GM19438 (cell line): ENCODE results near the gene SELENON.
A peak's percentile ranks its signal among the peaks of the same experiment; 100 is the strongest.

ENCODE experiments used
- ATAC-seq: cut with Tn5 transposase; IDR thresholded peaks from one replicate; pipeline ENCODE4 v1.9.1; 2021; ENCODE audit warnings: low read depth; ENCODE audit not compliant: unreplicated experiment

SELENON gene

DNA sequence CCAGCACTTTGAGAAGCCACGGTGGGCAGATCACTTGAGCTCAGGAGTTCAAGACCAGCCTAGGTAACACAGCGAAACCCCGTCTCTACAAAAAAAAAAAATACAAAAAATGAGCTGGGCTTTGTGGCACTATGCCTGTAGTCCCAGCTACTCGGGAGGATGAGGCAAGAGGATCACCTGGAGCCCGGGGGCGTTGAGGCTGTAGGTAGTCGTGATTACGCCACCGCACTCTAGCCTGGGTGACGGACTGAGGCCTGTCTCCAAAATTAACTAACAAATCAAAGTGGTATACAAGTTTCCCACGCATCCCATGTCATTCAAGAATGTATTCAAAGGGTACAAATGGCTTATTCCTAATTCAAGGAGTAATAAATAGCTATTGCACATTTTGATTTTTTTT, 56.9 kb downstream of the SELENON start:
- ATAC-seq = no peak

DNA sequence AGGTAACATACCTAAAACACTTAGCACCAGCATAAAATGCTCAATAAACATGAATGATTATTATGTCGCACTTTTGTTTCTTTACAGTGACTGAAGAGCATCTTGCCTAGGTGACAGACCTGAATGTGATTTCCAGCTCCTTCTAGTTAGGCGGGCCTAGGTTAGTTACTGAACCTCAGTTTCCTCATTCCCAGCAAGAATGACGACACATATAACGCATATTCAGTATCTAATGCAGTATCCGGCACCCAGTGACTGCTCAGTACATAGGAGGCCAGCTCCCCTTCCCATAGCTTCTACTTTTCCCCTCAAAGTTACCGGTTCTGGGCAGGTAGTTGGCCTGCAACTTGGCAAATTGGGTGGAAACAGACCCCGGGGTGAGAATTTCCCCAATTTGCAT, 58.5 kb downstream of the SELENON start:
- ATAC-seq = no peak

DNA sequence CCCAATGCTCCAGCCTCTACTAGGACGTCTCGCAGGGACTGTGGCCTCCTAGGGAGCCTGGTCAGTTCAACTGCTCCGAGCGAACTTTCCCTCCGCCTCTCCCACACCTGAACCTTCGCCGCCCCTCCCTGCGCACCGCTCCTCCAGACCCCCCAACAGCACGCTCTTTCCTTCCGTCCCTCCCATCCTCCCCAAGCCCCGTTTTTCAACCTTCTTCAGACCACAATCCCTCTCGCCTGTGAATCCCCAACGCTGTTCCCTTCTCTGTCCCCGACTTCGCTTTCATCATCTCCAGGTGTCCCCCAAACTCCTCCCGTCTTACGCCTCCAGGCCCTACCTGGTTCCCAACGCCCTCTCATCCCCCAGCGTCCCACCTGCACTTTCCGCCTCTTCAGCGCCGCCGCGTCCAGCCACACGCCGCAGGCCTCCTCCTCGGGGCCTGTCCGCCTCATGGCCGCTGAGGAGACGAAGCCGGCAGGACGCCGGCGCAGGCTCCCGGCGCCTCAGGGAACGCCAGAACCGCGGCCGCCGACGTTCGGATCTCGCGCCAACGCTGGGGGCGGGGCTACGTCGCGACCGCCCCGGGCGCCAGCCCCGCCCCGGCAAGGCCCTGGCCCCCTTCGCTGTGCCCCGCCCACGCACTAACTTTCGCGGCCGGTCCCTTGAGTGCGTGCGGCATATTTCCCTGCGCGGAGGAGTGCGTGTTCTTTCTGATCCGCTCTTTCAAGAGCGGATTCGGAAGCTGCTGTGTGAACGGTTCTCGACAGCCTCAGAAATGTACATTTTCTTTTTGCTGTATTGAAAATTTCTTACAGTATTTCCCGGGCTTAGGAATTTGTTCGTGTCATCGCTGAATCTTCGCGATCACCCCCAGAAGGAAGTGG, 59.2 kb downstream of the SELENON start, which contains the start of gene AUNIP:
Gene AUNIP, minus strand, starts transcription at position 552 of the 884 bp plus-strand sequence. Its CDS starts 100 bp downstream, at position 452.
- peak; percentile 71 for ATAC-seq

DNA sequence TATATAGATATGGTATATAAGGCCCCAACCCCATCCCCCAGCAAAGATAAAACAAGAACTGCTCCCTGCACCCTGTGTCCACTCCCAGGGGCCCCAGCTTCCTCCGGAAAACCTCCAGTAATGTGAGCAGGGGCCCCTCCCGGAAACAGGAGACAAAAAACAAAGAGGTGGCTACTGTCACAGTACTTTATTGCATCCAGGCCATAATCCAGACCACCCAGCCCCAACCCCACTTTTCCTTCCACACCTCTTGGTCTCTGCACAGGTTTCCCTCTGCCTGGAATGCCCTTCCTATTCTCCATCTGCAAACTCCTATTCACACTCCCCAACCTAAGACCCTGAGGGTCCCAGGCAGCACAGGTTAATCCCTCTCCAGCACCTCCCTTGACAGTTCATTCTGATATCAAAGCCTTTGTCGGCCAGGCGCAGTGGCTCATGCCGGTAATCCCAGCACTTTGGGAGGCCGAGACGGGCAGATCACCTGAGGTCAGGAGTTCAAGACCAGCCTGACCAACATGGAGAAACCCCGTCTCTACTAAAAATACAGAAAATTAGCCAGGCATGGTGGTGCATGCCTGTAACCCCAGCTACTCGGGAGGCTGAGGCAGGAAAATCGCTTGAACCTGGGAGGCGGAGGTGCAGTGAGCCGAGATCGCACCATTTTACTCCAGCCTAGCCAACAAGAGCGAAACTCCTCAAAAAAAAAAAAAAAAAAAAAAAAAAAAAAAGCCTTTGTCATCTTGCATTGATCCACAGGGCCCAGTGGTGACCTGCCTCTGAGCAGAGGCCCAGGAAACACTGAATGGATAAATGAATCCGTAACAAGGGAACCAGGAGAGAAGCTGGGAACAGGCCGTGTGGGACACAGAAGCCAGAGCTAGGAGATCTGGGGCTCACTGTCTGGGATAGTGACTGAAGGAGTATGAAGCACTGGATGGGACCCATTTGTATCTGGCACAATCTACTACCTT, 61.6 kb downstream of the SELENON start:
- no peak for ATAC-seq

DNA sequence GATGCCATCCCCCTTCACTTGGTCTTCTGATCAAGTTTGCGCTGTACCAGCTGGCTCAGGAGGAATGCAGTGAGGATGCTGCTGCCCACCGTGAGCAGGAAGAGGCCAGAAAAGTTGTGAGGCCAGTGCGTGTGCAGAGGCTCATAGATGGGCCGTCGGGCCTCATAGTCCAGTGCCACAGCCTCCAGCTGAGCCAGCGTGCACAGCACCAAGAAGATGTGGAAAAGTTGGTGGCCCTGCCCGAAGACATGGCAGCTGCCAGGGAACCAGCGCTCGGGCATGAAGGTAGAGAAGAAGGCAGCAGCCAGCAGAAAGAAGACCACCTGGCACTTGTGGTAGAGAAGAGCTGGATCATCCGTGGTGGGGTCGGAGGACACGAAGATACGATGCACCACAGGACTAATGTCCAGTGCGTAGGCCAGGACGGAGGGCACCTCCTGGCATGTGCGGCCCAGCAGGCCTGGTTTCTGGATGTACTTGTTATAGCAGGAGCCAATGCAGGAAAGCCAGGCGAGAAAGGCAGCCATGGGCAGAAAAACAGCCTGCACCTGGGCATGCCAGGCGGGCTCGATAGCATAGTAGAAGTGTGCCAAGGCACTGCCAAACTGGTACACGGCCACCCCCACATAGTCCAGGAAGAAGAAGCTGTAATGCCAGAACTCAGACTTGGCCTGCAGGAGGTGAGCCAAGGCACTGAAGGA, 62.9 kb downstream of the SELENON start:
- ATAC-seq = no peak

DNA sequence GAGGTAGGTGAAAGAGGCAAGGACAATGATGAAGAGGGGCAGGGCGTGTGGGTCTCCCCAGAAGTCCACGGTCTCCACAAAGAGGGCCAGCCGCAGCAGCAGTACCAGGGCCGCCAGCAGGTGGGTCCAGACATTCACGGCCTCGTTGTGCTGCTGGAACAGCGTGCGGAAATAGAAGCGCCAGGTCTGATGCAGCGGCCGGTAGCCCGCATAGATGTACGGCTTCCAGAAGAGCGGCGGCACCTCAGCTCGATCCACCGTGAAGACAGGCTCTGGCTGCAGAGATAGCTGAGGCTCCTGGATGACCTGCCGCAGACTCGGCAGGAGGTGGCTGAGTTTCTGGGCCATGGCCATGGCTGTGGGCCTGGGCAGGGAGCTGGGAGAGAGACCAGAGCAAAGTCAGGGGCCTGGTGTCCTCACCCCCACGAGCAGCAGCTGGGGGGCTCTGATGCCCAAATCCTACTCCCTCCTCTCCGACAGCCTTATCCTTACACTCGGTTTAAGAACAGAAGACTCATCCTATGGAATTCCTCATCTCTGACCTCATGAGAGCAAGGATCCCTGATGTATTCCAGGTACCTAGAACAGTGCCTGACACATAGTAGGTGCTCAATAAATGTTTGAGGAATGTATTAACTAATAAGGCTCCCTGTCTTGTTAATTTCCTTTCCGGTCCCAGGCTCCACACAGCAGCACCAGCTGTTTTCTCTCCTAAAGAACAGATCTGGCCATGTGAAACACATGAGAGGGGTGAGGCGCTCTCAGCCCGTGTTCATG, 63.7 kb downstream of the SELENON start:
- ATAC-seq = no peak

DNA sequence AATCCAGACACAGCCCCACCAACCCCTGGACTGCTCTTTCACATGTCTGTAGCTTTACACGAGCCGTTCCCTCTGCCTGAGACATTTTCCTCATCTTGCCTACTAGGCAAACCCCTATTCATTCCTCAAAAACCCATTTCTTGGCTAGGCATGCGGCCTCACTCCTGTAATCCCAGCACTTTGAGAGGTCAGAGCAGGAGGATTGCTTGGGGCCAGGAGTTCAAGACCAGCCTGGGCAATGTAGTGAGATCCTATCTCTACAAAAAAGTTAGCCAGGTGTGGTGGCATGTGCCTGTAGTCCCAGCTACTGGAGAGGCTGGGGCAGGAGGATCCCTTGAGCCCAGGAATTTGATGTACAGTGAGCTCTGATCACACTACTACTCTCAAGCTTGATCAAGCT, 64.4 kb downstream of the SELENON start:
- ATAC-seq = no peak

DNA sequence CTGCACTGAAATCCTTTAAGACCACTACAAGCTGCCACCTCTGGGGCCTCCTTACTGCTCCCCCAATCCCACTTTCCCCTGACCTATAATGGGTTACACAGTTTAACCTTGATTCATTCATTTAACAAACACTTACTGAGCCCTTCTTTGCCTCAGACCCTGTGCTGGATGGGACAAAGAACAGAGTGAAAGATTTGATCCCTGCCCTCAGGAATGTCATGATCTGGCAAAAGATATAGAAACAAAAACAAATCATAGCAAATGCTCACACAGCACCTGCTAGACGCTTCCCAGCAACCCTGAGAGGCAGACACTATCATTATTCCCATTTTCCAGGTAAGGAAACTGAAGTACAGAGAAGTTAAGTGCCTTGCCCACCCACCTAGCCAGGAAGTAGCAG, 66.3 kb downstream of the SELENON start:
- no peak for ATAC-seq

DNA sequence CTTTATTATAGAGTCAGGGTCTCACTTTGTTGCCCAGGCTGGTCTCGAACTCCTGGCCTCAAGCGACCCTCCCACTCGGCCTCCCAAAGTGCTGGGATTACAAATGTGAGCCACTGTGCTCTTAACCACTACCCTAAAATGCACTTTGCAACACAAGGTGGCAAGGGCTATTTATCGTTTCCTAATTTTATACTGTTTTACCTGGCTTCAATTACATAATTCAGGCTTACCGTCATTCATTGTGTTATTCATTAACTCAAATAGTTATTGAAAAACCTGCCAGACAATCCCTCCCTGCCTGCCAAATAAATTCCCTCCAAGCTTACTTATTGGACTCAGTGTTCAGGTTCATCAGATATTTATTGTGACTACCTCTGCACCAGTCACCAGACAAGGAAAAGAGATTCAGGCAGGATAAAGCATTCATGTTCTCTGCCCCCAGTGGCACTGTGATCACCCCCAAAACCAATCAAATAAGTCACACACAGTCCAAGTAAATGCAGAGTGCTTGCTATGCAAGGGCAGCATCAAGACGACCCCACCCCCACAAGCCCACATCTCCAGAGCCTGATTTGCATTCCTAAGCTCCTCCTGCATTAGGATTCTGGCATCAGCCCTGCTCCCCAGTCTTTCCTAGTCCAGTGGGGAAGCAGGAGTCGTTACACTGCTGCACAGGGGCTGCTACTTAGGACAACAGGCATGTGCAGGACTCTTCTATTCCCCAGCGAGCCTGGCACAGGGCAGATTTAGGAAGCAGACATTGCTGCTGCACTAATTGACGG, 67.4 kb downstream of the SELENON start:
- no peak for ATAC-seq
